Hematopoietic multipotent progenitor cell treated with erythropoietin and hydrocortisone succinate and interleukin-3 and kit ligand, for 8 days (in vitro differentiated cells): ENCODE data around the gene STAU1.
"Not testable (repeated sequence)": the region's sequence is repeated elsewhere in the genome, so short reads cannot be mapped to it uniquely, and the experiment has no call there.

Source experiments
- DNase-seq: peaks from one replicate; pipeline ENCODE4 v3.0.0-alpha.2; 2015

Gene STAU1

GRCh38 chr20:49112596-49113274 lies 75.4 kb downstream of the STAU1 start:
- no peak for DNase-seq

GRCh38 chr20:49110767-49111694 lies 77.1 kb downstream of the STAU1 start:
- DNase-seq = no peak

- DNase-seq = no peak
Measured at GRCh38 chr20:49106328-49106727, 81.8 kb downstream of the STAU1 start.

DNA sequence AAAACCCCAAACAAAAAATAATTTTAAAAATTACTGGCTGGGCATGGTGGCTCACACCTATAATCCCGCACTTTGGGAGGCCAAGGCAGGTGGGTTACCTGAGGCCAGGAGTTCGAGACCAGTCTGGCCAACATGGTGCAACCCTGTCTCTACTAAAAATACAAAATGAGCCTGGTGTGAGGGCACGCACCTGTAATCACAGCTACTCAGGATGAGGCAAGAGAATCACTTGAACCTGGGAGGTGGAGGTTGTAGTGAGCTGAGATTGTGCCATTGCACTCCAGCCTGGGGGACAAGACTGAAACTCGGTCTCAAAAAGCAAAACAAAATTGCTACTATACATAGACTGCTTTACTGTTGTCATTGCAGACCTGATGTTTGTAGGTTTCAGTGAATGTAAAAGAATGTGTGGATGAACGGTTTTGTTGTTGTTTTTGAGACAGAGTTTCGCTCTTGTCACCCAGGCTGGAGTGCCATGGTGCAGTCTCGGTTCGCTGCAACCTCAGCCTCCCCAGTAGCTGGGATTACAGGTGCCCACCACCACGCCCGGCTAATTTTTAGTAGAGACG lies 83.1 kb downstream of the STAU1 start:
- not testable (repeated sequence) for DNase-seq

DNA sequence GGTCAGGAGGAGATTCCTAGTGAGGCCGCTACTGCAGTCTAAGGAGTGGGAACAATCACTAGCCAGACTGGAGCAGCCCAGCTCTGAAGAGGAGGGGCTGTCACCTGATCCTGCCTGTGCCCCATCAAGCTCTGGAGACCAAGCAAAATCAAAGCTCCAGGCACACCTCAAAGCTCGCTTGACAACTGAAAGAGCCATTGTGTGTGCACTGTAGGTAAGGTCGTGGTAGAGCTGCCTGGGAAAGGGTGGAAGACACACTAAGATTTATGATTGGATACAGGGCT lies 83.8 kb downstream of the STAU1 start:
- no peak for DNase-seq

GRCh38 chr20:49103647-49104364 lies 84.3 kb downstream of the STAU1 start:
- no peak for DNase-seq

- DNase-seq = no peak
Measured at GRCh38 chr20:49103019-49103418, 85.1 kb downstream of the STAU1 start.

DNA sequence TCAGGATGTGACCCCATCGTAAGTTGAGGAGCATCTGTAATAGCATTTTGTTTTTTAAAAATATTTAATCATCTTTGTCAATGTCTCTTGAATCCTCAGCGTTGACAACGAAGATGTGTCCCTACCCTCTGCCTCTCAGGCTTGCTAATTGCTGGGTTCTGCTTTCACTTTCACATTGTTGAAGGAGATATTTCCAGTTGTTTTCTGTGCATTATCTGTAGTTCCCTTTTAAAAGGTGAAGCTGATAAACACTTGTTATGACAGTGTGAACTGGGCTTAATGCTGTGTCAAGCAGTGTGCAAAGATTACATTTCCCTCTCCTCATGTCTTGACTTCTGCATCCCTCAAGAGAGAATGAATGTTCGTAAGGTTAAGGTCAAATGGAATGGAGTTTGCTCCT lies 87.2 kb downstream of the STAU1 start:
- DNase-seq = peak; percentile 42

DNA sequence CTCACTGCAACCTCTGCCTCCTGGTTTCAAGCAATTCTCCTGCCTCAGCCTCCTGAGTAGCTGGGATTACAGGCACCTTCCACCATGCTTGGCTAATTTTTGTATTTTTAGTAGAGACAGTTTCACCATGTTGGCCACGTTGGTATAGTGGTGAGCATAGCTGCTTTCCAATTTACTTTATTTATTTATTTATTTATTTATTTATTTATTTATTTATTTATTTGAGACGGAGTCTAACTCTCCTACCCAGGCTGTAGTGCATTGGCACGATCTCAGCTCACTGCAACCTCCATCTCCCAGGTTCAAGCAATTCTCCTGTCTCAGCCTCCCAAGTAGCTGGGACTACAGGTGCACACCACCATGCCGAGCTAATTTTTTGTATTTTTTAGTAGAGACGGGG lies 87.8 kb downstream of the STAU1 start:
- DNase-seq = not testable (repeated sequence)

DNA sequence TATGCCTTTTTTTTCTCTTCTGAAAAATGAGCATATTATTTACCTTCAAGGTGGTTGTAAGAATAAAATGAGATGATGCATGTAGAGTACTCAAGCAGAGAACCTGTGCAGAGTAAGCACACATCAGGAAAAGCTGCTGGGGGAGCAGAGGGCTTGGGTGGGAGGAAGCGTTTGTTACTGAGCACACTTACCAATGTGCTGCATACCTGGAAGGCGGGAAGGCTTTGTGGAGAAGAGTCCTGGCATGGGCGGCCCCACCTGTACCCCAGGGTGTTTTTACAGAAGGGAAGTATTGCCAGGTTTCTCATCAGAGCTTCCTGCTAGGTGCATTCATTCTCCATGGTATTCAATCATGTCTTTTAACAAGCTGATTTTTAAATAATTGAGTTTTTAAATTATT lies 89.1 kb downstream of the STAU1 start:
- no peak for DNase-seq

- DNase-seq = no peak
Measured at GRCh38 chr20:49098136-49098535, 90.0 kb downstream of the STAU1 start.

DNA sequence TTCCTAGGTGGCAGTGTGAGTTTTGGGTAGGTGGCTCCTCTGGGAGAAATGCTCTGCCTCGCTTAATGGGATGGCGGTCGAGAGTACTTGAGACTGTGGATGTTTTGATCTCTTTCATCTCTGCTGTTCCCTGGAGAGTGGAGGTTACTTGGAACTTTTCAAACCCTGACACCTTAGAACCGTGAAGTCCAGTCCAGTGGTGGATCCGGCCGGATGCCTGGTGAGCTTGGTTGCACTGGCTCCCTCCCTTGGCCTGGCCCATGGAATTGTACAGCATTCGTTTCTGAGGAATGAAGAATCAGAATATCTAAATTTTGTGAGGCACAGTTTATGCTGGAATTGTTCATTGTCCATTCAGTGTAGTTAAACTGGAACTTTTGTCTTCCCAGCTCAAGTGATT lies 91.0 kb downstream of the STAU1 start:
- no peak for DNase-seq

GRCh38 chr20:49096203-49096730 lies 91.9 kb downstream of the STAU1 start:
- DNase-seq = no peak

DNA sequence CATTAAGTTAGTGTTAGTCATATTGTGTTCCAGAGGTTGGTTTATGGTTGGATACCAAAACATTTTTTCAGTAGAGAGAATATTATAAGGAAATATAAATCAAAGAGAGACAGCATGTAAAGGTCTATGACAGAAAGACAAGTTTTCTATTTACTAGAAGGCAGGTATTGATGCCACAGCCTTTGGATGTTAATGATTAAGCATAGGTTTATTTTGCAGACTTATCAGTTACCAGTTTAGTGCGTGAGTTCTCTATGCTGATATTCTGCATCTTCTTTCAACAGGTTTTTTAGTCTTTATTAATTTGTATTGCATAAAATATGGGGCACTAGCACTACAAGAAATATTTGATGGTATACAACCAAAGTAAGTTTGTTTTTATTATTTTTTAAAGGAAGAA lies 96.4 kb downstream of the STAU1 start:
- DNase-seq = no peak

DNA sequence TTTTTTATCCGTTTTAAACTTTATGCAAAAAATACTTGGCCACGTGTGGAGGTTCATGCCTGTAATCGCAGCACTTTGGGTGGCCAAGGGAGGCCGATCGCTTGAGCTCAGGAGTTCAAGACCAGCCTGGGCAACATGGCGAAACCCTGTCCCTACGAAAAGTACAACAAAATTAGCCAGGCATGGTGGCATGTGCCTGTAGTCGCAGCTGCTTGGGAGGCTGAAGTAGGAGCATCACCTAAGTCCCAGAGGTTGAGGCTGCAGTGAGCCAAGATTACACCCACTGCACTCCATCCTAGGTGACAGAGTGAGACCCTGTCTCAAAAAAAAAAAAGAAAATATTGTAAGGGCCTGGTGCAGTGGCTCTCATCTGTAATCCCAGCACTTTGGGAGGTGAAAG lies 97.0 kb downstream of the STAU1 start:
- no peak for DNase-seq

DNA sequence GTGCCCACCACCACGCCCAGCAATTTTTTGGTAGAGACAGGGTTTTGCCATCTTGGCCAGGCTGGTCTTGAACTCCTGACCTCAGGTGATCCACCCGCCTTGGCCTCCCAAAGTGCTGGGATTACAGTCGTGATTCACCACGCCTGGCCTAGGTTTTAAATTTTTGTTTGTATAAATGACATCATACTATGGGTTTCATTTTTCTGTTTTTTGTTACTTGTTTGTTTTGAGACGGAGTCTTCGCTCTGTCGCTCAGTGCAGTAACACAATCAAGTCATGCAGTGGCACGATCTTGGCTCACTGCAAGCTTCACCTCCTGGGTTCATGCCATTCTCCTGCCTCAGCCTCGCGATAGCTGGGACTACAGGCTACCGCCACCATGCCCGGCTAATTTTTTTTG lies 105.8 kb downstream of the STAU1 start:
- DNase-seq = not testable (repeated sequence)

DNA sequence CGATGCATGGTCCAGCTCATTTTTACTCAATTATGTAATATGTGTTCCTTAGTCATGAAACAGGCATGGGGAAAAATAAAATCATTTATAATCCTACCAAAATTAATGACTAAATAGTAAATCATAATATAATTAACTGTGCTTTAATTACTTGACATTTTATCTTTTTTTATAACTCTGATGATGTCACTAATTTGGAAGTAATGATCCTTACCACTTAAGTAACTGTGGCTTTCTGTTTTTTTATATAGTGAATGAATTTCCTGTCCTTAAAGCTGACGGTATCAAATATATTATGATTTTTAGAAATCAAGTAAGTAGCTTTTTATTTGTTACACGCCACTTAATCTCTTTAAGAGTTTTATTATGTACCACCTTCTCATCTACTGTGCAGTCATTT lies 109.8 kb downstream of the STAU1 start:
- no peak for DNase-seq

DNA sequence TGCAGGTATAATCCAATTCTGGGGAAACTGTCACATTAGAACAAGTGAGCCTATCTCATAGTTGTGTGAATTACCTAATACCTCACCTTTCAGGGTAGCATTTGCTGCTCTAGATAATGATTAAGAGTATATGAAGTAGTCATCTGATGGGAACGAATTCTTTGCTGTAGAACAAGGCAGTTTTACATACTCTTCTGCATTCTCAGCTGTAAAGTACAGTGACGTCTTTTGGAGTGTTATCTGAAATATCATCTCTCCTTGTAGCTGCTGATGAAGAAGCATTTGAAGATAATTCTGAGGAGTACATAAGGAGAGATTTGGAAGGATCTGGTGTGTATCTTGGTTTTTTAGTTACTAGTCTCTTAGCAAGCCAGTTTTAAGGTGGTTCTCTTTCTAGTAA lies 113.6 kb downstream of the STAU1 start:
- DNase-seq = no peak
